Parathyroid adenoma (tissue), 2 donors: Measurements from ENCODE around the gene KRR1.

Source experiments
- H2AFZ ChIP-seq: fragments of 300-600 bp; sonication (generic); one replicate; pipeline ENCODE4 v1.7.0; 2017; ENCODE audit warnings: antibody characterized with exemption, mild to moderate bottlenecking
- H3K27ac ChIP-seq: fragments of 300-600 bp; sonication (generic); one replicate; pipeline ENCODE4 v1.7.0; 2017
- H3K27me3 ChIP-seq: fragments of 300-600 bp; sonication (generic); one replicate; pipeline ENCODE4 v1.7.0; 2017; ENCODE audit warnings: low read length; ENCODE audit not compliant: control insufficient read depth, insufficient read depth
- H3K36me3 ChIP-seq: fragments of 300-600 bp; sonication (generic); one replicate; pipeline ENCODE4 v1.7.0; 2017; ENCODE audit warnings: low read length; ENCODE audit not compliant: control insufficient read depth, insufficient read depth
- H3K4me1 ChIP-seq: fragments of 300-600 bp; sonication (generic); one replicate; pipeline ENCODE4 v1.7.0; 2017; ENCODE audit warnings: control low read depth
- H3K4me2 ChIP-seq: fragments of 300-600 bp; sonication (generic); one replicate; pipeline ENCODE4 v1.7.0; 2017; ENCODE audit warnings: low read length
- H3K4me3 ChIP-seq: fragments of 300-600 bp; sonication (generic); one replicate; pipeline ENCODE4 v1.7.0; 2017; ENCODE audit warnings: low read depth, low read length
- H3K79me2 ChIP-seq: fragments of 300-600 bp; sonication (generic); one replicate; pipeline ENCODE4 v1.7.0; 2017; ENCODE audit warnings: control low read depth
- H3K9ac ChIP-seq: fragments of 300-600 bp; sonication (generic); one replicate; pipeline ENCODE4 v1.7.0; 2017; ENCODE audit warnings: mild to moderate bottlenecking
- H3K9me3 ChIP-seq: fragments of 300-600 bp; sonication (generic); one replicate; pipeline ENCODE4 v1.7.0; 2017; ENCODE audit warnings: low read length; ENCODE audit not compliant: control insufficient read depth
- CTCF ChIP-seq: fragments of 300-600 bp; sonication (generic); IDR thresholded peaks from one replicate; pipeline ENCODE4 v1.7.0; 2017; ENCODE audit warnings: antibody characterized with exemption, mild to moderate bottlenecking
- donor health status: primary hyperparathyroidism.

KRR1 gene

GRCh38 chr12:75554556-75554880 is 43.1 kb upstream of the KRR1 start:
- no peak for TF ChIP-seq CTCF
- H3K4me3 ChIP-seq, result no peak overlapping the region
- no peaks in the 10 kb centered on the region for H3K9me3 ChIP-seq
- H3K4me1 ChIP-seq, result no peaks in the 10 kb centered on the region
- H3K27me3 ChIP-seq, result no peaks in the 10 kb centered on the region
- no peak overlapping the region for H3K9ac ChIP-seq
- no peak overlapping the region for H3K27ac ChIP-seq
- H3K4me2 ChIP-seq, result no peak overlapping the region
- no peaks in the 10 kb centered on the region for H3K36me3 ChIP-seq
- H2AFZ ChIP-seq, result no peak overlapping the region
- no peaks in the 10 kb centered on the region for H3K79me2 ChIP-seq

GRCh38 chr12:75553836-75554555 is 42.6 kb upstream of the KRR1 start:
- no peaks in the 10 kb centered on the region for H3K4me1 ChIP-seq
- no peak overlapping the region for H3K9ac ChIP-seq
- H3K27ac ChIP-seq, result no peak overlapping the region

GRCh38 chr12:75553398-75553797 is 42.0 kb upstream of the KRR1 start:
- H3K27ac ChIP-seq, result no peak overlapping the region
- H3K4me3 ChIP-seq, result no peak overlapping the region
- no peak overlapping the region for H2AFZ ChIP-seq
- no peaks in the 10 kb centered on the region for H3K79me2 ChIP-seq
- TF ChIP-seq CTCF, result no peak
- no peaks in the 10 kb centered on the region for H3K4me1 ChIP-seq
- no peak overlapping the region for H3K4me2 ChIP-seq
- H3K9me3 ChIP-seq, result no peaks in the 10 kb centered on the region
- no peaks in the 10 kb centered on the region for H3K27me3 ChIP-seq
- H3K36me3 ChIP-seq, result no peaks in the 10 kb centered on the region
- no peak overlapping the region for H3K9ac ChIP-seq

More at GRCh38 chr12:75553836-75554555, 42.6 kb upstream of the KRR1 start:
- Histone ChIP-seq H3K27me3 (no peaks in the 10 kb centered on the region), H3K4me2 (no peak overlapping the region), H3K79me2 (no peaks in the 10 kb centered on the region), H3K9me3 (no peaks in the 10 kb centered on the region), H2AFZ (no peak overlapping the region), H3K4me3 (no peak overlapping the region), H3K36me3 (no peaks in the 10 kb centered on the region)
- TF ChIP-seq CTCF, result no peak

- no peak overlapping the region for H2AFZ ChIP-seq
- H3K9me3 ChIP-seq, result no peaks in the 10 kb centered on the region
- H3K27me3 ChIP-seq, result no peaks in the 10 kb centered on the region
- no peak overlapping the region for H3K4me3 ChIP-seq
- H3K4me1 ChIP-seq, result no peaks in the 10 kb centered on the region
- TF ChIP-seq CTCF, result no peak
- no peak overlapping the region for H3K9ac ChIP-seq
- no peaks in the 10 kb centered on the region for H3K36me3 ChIP-seq
- H3K4me2 ChIP-seq, result no peak overlapping the region
- no peaks in the 10 kb centered on the region for H3K79me2 ChIP-seq
- no peak overlapping the region for H3K27ac ChIP-seq
Measured at GRCh38 chr12:75551477-75551876, 40.1 kb upstream of the KRR1 start.
